Stomach smooth muscle (tissue), 2 donors: ENCODE data around the gene PLEKHM1.

Source experiments
- H3K27ac ChIP-seq: one replicate; pipeline ENCODE4 v1.7.0; 2013; ENCODE audit warnings: mild to moderate bottlenecking, low read length, inconsistent platforms
- H3K27me3 ChIP-seq, 2 donors: one replicate each; pipeline ENCODE4 v1.7.0; 2013; ENCODE audit warnings: low read length in 2 of 2; ENCODE audit not compliant: insufficient read depth in 2 of 2, control insufficient read depth in 1 of 2
- H3K36me3 ChIP-seq, 2 donors: one replicate each; pipeline ENCODE4 v1.7.0; 2013; ENCODE audit warnings: low read length in 2 of 2; ENCODE audit not compliant: control insufficient read depth in 2 of 2, insufficient read depth in 2 of 2
- H3K4me1 ChIP-seq: one replicate; pipeline ENCODE4 v1.7.0; 2013; ENCODE audit warnings: low read length; ENCODE audit not compliant: control insufficient read depth, insufficient read depth
- H3K4me3 ChIP-seq, 2 donors: one replicate each; pipeline ENCODE4 v1.7.0; 2013; ENCODE audit warnings: low read length in 2 of 2
- H3K9ac ChIP-seq, 2 donors: one replicate each; pipeline ENCODE4 v1.7.0; 2013; ENCODE audit warnings: low read length in 2 of 2, mild to moderate bottlenecking in 1 of 2
- H3K9me3 ChIP-seq, 2 donors: one replicate each; pipeline ENCODE4 v1.7.0; 2013; ENCODE audit warnings: low read length in 2 of 2; ENCODE audit not compliant: control insufficient read depth in 2 of 2
- donor health status: healthy.
- donor health status: Pancreatic carcinoma.

Gene PLEKHM1

DNA sequence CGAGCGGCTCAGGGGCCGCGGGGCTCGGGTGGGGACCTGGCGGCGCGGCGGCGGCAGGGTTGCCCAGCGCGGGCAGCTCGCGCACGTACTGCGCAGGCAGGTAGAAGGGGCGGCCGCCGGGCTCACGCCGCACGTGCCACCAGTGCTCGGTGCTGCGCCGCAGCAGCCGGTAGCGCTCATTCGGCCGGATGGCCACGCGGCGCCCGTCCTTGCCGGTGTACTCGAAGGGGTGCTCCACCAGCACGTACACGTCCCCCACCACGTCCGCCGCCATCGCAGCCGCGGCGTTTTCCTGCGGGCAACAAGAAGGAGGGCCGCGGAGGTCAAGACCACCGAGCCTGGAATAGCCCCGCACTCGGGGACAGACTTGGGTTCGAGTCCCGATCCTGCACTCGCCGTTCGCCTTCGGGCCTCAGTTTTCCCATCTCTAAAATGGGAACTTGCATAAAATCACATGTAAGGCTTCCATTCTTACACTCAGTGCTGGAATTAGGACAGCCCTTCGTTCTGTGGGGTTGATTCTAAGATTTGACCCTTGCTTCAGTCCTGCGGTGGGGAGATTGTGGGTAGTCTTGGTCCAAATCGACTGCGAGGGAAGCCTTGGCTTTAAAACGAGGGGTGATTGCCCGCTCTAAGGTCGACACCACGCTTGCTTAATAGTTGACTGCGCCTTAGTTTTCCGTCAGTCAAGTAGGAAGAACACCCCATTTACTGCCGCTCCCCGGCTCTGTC is 60.3 kb downstream of the PLEKHM1 start:
- peaks cover 35 to 45% of the 10 kb centered on the region in 2 donors for H3K27me3 ChIP-seq
- peaks cover 38% of the 10 kb centered on the region for H3K4me1 ChIP-seq
- H3K9me3 ChIP-seq: no peaks in the 10 kb centered on the region
- H3K27ac ChIP-seq: no peak overlapping the region
- peak overlapping the region; percentile 43 to 67 for H3K4me3 ChIP-seq
- no peak overlapping the region for H3K9ac ChIP-seq
- no peaks in the 10 kb centered on the region for H3K36me3 ChIP-seq

DNA sequence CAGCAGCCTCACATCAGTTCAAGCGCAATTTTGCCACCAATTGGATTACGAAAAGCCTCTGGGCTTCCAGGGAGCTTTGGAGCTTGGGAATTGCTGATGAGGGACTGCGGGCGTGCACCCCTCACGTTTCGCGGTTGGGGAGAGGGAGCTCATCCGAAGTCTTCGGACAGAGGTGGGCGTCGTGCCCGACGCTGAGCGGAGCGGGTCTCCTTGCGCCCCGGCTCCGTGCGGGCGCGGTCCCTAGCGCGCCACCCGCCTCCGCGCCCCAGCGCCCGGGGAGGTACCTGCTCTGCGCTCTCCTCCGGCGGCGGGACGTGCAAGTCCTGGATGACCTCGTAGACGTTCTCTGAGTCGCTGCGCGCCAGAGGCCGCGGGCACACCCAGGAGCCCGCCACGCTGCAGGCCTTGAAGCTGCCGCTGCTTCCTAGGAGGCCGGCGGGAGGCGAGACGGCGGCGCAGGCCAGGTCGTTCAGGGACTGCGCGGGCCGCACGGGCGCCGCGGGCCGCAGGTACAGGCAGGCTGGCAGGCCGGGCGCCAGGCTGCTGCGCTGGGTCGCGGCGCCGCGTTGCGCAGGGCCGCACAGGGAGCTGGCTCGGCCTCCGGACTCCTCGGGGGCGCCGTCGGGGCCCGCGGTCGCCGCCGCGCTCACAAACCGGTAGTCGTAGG is 61.0 kb downstream of the PLEKHM1 start:
- no peaks in the 10 kb centered on the region for H3K9me3 ChIP-seq
- peaks cover 38% of the 10 kb centered on the region for H3K4me1 ChIP-seq
- H3K27me3 ChIP-seq: peaks cover 35 to 45% of the 10 kb centered on the region in 2 donors
- H3K9ac ChIP-seq: no peak overlapping the region
- H3K4me3 ChIP-seq: no peak overlapping the region
- no peaks in the 10 kb centered on the region for H3K36me3 ChIP-seq
- no peak overlapping the region for H3K27ac ChIP-seq

DNA sequence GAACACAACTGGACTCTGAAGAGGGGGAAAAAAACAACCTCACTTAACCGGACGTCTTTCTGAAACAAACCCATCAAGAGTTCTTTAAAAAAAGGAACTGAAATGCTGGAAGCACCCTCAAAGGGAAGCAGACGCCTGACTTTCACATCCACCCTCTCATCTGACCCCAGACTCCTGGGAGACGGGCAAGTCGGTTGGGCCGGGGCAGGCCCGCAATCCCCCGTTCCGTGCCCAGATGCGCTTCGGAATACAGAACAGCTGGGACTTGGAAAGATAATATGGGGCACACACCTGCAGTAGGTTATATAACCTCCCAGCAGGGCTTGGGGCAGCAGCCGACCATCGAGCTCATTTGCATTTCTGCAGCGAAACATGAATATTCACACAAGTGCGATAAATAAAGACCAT is 61.6 kb downstream of the PLEKHM1 start:
- H3K9ac ChIP-seq: no peak overlapping the region
- H3K27ac ChIP-seq: no peak overlapping the region
- peaks cover 35 to 45% of the 10 kb centered on the region in 2 donors for H3K27me3 ChIP-seq
- no peaks in the 10 kb centered on the region for H3K9me3 ChIP-seq
- H3K36me3 ChIP-seq: no peaks in the 10 kb centered on the region
- peaks cover 38% of the 10 kb centered on the region for H3K4me1 ChIP-seq
- no peak overlapping the region for H3K4me3 ChIP-seq

DNA sequence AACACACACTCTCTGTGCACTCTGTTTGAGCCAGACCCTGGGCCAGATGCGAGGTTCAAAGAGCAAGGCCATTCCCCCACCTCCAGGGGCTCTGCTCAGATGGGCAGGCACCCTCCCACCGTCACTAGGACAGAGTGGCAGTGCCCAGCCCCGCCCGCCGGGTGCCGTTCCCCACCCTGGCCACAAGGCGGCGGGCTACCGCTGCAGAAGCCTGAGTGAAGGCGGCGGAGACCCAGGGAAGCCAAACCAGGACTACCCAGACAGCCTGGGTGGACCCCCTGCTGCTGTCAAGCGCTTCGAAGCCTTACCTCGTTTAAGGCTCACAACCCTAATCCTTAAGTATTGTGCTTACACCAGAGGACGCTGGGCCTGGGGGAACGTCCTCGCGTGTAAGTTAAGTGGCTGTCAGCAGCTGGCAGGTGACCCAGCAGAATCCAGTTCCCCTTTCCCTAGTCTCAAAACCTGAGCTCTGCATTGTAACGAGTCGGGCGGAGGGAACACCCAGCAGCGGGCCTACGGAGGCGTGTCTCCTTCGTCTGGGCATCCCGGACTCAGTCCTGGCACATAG is 62.4 kb downstream of the PLEKHM1 start:
- H3K4me3 ChIP-seq: peak overlapping the region; percentile 43 to 54
- peaks cover 35 to 45% of the 10 kb centered on the region in 2 donors for H3K27me3 ChIP-seq
- no peaks in the 10 kb centered on the region for H3K9me3 ChIP-seq
- no peaks in the 10 kb centered on the region for H3K36me3 ChIP-seq
- no peak overlapping the region for H3K27ac ChIP-seq
- H3K9ac ChIP-seq: no peak overlapping the region
- H3K4me1 ChIP-seq: peaks cover 38% of the 10 kb centered on the region

DNA sequence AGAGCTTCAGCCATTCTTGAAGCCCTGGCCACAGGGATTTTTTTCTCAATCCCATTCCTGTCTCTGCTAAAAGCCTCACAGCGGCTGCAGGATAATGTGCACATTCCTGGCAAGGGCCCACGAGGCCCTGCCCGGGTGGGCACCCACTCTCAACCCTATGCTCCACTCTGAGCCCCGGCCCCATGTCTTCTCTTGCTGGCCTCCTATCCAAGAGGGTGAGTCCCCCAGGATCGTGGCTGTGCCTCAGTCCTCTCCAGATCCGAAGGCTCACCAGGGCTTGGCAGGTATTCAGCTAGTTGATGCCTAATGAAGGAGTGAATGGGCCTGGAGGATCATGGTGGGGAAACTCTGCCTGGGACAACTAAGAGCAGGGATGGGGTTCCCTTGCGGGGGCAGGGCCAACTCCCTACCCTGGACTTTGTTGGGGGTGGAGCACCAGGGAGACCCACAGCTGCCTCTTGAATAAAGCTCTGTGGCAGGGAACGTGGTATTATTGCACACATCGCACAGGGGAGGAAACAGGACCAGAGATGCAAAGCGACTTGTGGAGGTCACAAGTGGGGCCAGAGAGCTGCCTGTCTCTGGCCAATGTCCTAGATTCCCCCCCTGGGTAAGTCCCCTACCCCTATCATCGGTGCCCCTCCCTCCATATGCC is 63.2 kb downstream of the PLEKHM1 start:
- no peak overlapping the region for H3K27ac ChIP-seq
- peaks cover 33% of the 10 kb centered on the region for H3K4me1 ChIP-seq
- no peak overlapping the region for H3K9ac ChIP-seq
- no peaks in the 10 kb centered on the region for H3K9me3 ChIP-seq
- no peak overlapping the region for H3K4me3 ChIP-seq
- H3K36me3 ChIP-seq: no peaks in the 10 kb centered on the region
- peaks cover 35 to 45% of the 10 kb centered on the region in 2 donors for H3K27me3 ChIP-seq

DNA sequence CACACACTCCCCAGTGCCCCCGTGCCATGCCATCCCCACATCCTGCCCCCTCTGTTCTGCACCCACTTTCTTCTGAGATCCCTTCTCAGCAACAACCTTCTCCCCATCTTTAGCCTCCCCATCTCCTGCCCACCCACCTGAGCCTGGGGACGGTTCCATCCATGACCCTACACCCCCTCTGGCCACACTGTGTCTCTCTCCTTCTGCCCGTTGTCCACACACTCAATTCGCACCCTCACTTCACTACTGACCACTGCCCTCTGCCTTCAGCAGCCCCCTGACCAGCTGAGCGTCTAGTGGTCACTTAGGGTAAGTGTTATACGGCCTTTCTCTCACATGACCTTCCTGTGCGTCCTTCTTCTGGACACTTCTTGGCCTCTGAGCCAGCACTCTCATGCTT is 64.0 kb downstream of the PLEKHM1 start:
- Histone ChIP-seq H3K9ac (no peak overlapping the region), H3K9me3 (no peaks in the 10 kb centered on the region), H3K4me1 (peaks cover 26% of the 10 kb centered on the region), H3K27ac (no peak overlapping the region), H3K27me3 (peaks cover 34 to 39% of the 10 kb centered on the region in 2 donors), H3K36me3 (no peaks in the 10 kb centered on the region), H3K4me3 (no peak overlapping the region)

DNA sequence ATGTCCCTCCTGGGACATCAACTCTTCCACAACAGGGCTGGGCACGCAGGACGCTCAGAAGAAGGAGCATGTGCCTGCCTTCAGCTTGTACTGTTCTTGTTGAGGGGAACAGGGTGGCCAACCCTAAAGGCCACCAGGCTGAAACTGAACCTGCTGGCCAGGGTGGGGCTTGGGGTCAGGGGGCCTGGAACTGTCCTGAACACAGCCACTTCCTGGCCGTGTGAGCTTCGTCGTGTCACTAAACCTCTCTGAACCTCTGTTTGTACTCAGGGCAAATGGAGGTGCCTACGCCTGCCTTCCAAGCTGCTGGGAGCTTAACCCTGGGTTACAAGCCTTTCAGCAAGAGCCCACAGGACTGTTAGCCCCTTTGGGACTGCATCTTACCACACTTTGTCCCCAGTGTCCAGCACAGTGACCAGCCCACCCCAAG is 64.5 kb downstream of the PLEKHM1 start:
- no peaks in the 10 kb centered on the region for H3K36me3 ChIP-seq
- no peak overlapping the region for H3K9ac ChIP-seq
- no peak overlapping the region for H3K27ac ChIP-seq
- H3K27me3 ChIP-seq: peaks cover 32 to 34% of the 10 kb centered on the region in 2 donors
- H3K4me1 ChIP-seq: peaks cover 21% of the 10 kb centered on the region
- no peaks in the 10 kb centered on the region for H3K9me3 ChIP-seq
- no peak overlapping the region for H3K4me3 ChIP-seq

DNA sequence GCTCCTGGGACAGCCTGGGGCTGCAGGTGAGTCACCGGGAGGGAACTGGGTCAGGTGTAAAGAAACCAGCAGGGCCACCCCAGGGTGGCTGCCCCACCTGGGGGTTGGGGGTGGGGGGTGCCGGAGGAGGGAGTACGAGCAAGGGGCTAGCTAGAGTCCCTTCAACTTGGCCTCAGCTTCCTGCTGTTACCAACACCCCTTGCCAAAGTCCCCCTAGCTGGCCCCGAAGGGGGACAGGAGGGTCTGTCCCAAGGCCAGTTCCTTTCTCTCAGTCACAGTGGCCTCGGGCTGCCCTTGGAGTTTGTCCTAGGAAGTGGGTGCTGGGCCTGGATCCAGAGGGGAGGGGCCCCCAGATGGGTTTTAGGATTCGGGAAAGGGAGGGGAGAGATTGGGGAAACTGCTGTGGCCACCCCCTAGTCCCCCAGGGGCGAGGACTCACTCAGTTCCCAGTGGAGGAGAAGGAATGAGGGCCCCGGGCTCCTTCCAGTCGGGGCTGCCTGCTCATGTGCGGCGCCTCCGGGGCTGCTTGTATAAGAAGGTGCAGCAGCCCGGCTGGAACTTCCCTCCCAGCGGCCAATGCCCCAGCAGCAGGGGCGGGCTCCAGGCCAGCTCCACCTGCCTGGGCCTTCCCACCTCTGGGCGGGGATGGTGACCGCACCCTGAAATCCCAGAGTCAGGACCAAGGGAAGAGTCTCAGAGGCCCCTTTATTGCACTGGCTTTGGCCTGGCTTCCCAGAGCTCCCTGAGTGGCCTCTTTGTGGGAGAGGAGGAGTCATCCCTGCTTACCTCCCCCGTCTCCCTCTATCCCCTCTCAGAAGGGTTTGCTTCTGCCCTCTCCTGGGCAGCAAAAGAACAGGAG is 65.2 kb downstream of the PLEKHM1 start:
- H3K9me3 ChIP-seq: no peaks in the 10 kb centered on the region
- no peak overlapping the region for H3K27ac ChIP-seq
- H3K9ac ChIP-seq: no peak overlapping the region
- H3K4me1 ChIP-seq: peaks cover 15% of the 10 kb centered on the region
- no peak overlapping the region for H3K4me3 ChIP-seq
- peaks cover 27% of the 10 kb centered on the region in 2 donors for H3K27me3 ChIP-seq
- H3K36me3 ChIP-seq: no peaks in the 10 kb centered on the region

DNA sequence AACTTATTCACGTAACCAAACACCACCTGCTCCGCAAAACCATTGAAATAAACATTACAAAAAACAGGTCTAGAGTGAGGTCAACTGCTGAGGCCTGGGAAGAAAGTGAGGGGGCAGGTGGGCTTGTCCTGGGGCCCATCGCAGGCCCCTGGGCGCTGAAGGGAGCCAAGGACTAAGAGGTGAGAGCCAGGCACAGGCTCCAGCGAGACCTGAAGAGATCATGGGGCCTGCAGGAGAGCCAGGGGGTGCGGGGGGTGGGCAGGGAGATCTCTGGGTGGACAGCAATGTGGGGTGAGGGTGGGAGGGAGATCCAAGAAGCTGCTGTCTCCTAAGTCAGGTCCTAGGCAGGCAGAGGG is 65.8 kb downstream of the PLEKHM1 start:
- Histone ChIP-seq H3K4me3 (no peak overlapping the region), H3K36me3 (no peaks in the 10 kb centered on the region), H3K4me1 (peaks cover 15% of the 10 kb centered on the region), H3K9me3 (no peaks in the 10 kb centered on the region), H3K27me3 (peaks cover 21 to 23% of the 10 kb centered on the region in 2 donors), H3K27ac (no peak overlapping the region), H3K9ac (no peak overlapping the region)

DNA sequence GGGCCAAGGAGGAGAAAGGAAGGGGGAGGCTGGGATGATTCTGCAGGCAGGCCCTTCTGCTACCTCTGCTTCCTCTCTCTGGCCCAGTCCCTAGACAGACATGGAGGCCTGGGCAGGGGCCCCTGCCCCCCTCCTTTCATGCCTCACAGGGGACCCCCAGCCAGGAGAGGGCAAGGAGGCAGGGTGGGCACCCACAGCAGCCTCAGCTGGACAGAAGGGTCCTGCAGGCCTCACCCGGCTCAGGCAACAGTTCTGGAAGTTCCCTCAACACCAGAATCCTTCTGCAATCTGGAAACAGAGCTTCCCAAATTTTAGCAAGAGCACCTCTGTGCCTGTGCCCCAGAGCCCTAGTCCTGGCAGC is 66.6 kb downstream of the PLEKHM1 start:
- Histone ChIP-seq H3K4me1 (peaks cover 7% of the 10 kb centered on the region), H3K9ac (no peak overlapping the region), H3K27ac (no peak overlapping the region), H3K9me3 (no peaks in the 10 kb centered on the region), H3K27me3 (peaks cover 13 to 17% of the 10 kb centered on the region in 2 donors), H3K36me3 (no peaks in the 10 kb centered on the region), H3K4me3 (no peak overlapping the region)
